ENCODE measurements around the gene DSE.

DNA sequence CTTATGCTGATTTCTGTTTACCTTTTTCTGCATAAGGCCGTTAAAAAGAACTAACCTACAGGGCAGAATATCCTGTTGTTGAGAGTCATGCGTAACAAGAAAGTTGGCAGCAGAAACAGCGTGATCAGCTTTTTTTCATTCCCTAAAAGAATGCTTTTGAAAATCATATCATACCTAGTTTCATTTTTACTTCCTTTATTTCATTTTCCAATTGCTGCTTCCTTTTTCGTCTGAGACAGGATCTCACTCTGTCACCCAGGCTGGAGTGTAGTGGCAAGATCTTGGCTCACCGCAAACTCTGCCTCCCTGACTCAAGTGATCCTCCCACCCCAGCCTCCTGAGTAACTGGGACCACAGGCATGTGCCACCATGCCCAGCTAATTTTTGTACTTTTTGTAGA lies 94.5 kb downstream of the DSE start:
- TF ChIP-seq POLR2A (IDR thresholded peaks at IDR 0.05), result no peak
- TF ChIP-seq, protein P1, sequence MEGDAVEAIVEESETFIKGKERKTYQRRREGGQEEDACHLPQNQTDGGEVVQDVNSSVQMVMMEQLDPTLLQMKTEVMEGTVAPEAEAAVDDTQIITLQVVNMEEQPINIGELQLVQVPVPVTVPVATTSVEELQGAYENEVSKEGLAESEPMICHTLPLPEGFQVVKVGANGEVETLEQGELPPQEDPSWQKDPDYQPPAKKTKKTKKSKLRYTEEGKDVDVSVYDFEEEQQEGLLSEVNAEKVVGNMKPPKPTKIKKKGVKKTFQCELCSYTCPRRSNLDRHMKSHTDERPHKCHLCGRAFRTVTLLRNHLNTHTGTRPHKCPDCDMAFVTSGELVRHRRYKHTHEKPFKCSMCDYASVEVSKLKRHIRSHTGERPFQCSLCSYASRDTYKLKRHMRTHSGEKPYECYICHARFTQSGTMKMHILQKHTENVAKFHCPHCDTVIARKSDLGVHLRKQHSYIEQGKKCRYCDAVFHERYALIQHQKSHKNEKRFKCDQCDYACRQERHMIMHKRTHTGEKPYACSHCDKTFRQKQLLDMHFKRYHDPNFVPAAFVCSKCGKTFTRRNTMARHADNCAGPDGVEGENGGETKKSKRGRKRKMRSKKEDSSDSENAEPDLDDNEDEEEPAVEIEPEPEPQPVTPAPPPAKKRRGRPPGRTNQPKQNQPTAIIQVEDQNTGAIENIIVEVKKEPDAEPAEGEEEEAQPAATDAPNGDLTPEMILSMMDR (IDR thresholded peaks at IDR 0.05), result no peak
